ENCODE results near the gene ANP32E.

DNA sequence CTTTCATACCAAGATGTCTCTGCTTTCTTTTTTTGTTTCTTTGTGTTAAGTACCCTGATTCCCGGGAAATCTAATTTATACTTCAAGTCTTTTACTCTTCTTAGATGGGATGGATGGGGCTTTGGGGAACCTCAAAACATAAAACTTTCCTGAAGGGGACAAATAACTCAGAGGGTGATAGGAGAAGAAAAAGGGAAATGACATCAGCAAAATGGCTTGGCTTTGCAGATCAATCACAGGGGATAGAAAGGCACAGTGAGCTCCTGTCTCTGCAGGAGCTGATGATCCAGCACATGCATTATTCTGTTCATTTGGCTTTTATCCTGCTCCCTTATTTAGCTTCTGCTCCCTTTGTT, 20.3 kb upstream of the ANP32E start:
- TF ChIP-seq, protein P1, sequence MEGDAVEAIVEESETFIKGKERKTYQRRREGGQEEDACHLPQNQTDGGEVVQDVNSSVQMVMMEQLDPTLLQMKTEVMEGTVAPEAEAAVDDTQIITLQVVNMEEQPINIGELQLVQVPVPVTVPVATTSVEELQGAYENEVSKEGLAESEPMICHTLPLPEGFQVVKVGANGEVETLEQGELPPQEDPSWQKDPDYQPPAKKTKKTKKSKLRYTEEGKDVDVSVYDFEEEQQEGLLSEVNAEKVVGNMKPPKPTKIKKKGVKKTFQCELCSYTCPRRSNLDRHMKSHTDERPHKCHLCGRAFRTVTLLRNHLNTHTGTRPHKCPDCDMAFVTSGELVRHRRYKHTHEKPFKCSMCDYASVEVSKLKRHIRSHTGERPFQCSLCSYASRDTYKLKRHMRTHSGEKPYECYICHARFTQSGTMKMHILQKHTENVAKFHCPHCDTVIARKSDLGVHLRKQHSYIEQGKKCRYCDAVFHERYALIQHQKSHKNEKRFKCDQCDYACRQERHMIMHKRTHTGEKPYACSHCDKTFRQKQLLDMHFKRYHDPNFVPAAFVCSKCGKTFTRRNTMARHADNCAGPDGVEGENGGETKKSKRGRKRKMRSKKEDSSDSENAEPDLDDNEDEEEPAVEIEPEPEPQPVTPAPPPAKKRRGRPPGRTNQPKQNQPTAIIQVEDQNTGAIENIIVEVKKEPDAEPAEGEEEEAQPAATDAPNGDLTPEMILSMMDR (IDR thresholded peaks at IDR 0.05), result no peak
- TF ChIP-seq POLR2A (IDR thresholded peaks at IDR 0.05) (no peak), EP300 (IDR thresholded peaks at IDR 0.05) (no peak)

Data from ovary (tissue), 3 donors.